HepG2 (cell line): ENCODE data around the gene COA4. TPM values are rescaled to one million over a fixed set of nuclear protein-coding genes. Genes with fewer than 3 reads are reported as not detected.

Experiments
- ZNF318 ChIP-seq: sonication (generic); formaldehyde crosslinking; IDR thresholded peaks from 2 replicates; pipeline ENCODE4 v1.4.0; 2020; ENCODE audit warnings: mild to moderate bottlenecking, missing genetic modification reagents
- ZNF646 ChIP-seq: sonication (generic); formaldehyde crosslinking; IDR thresholded peaks from 2 replicates; pipeline ENCODE4 v1.9.0; 2021; ENCODE audit warnings: mild to moderate bottlenecking, missing genetic modification reagents
- polyA plus RNA-seq, 8 experiments: library from polyadenylated mRNA; depleted of rRNA in 3 of 8; stranded (reverse) in 7 of 8; unstranded in 1 of 8; fragments of >200 nt; fragmentation: Illumina TruSeq in 4 of 8; extraction: Trizol in 4 of 8; gene quantifications; 2 replicates each; pipeline versions ENCODE4 v1.2.1 to v1.2.3, GENCODE V29; 2011 to 2016; ENCODE audit warnings: low read depth in 4 of 8, missing spikeins in 1 of 8, mixed read lengths in 1 of 8; ENCODE audit not compliant: insufficient read depth in 1 of 8
- total RNA-seq, 5 experiments: library from RNA; depleted of rRNA; stranded (reverse); fragments of >200 nt; fragmentation: Illumina TruSeq; extraction: Trizol; gene quantifications; 2 replicates each; pipeline ENCODE4 v1.2.3, GENCODE V29; 2016; ENCODE audit warnings: low read depth in 1 of 5

The COA4 gene
- total and polyA plus RNA-seq, 2 of the 13 experiments (the other 11 are each of a cell fraction or from before 2014, with no cell fraction given), result 107 to 109 TPM

- TF ChIP-seq ZNF646 (CRISPR knock-in tag) (no peak), ZNF318 (no peak)
These were observed 18.2 kb upstream of the COA4 start (continued) for GRCh38 chr11:73894725-73895335.
